HepG2 (cell line): ENCODE results near the gene TRMT6.

ENCODE experiments used
- BRF2 ChIP-seq: sonication (generic); formaldehyde crosslinking; IDR thresholded peaks from 2 replicates; pipeline ENCODE4 v1.8.1; 2022; ENCODE audit warnings: mild to moderate bottlenecking, missing genetic modification reagents
- FOSL1 ChIP-seq: sonication (generic); formaldehyde crosslinking; IDR thresholded peaks from 2 replicates; pipeline ENCODE4 v1.9.0; 2021; ENCODE audit warnings: missing genetic modification reagents, borderline replicate concordance
- HNRNPL ChIP-seq: fragments of 200-400 bp; formaldehyde crosslinking; IDR thresholded peaks from 2 replicates; pipeline ENCODE4 v1.6.1; 2017; ENCODE audit warnings: mild to moderate bottlenecking, low read depth, low read length
- HNRNPLL ChIP-seq: fragments of 200-400 bp; formaldehyde crosslinking; IDR thresholded peaks from 2 replicates; pipeline ENCODE4 v1.6.1; 2017; ENCODE audit warnings: mild to moderate bottlenecking, low read depth, low read length; ENCODE audit not compliant: poor library complexity, severe bottlenecking
- JUNB ChIP-seq: sonication (generic); formaldehyde crosslinking; IDR thresholded peaks from 2 replicates; pipeline ENCODE4 v1.8.0; 2022; ENCODE audit warnings: missing genetic modification reagents, mild to moderate bottlenecking, borderline replicate concordance
- POLR2A ChIP-seq, 2 experiments: IDR thresholded peaks; 2 replicates each; pipeline ENCODE4 v1.6.1; 2011; ENCODE audit warnings: low read depth in 2 of 2, low read length in 2 of 2, mild to moderate bottlenecking in 1 of 2, moderate library complexity in 1 of 2; ENCODE audit not compliant: insufficient read depth in 1 of 2
- SP2 ChIP-seq: sonication (generic); formaldehyde crosslinking; IDR thresholded peaks from 2 replicates; pipeline ENCODE4 v1.5.1; 2020; ENCODE audit warnings: mild to moderate bottlenecking, missing genetic modification reagents
- TCF7L2 ChIP-seq: IDR thresholded peaks from 2 replicates; pipeline ENCODE4 v1.6.1; 2011; ENCODE audit warnings: mild to moderate bottlenecking, low read depth, low read length, moderate library complexity
- USF2 ChIP-seq, 2 experiments: sonication (generic) in 1 of 2; formaldehyde crosslinking in 1 of 2; IDR thresholded peaks; 2 replicates each; pipeline versions ENCODE4 v1.5.1 to v1.6.1; 2011 to 2020; ENCODE audit warnings: borderline replicate concordance in 1 of 2, low read depth in 1 of 2, low read length in 1 of 2, mild to moderate bottlenecking in 1 of 2, missing genetic modification reagents in 1 of 2, moderate library complexity in 1 of 2
- ZNF333 ChIP-seq: sonication (generic); formaldehyde crosslinking; IDR thresholded peaks from 2 replicates; pipeline ENCODE4 v1.4.0; 2020; ENCODE audit warnings: mild to moderate bottlenecking, missing genetic modification reagents, borderline replicate concordance
- ZNF775 ChIP-seq: sonication (generic); formaldehyde crosslinking; IDR thresholded peaks from 2 replicates; pipeline ENCODE4 v1.4.0; 2020; ENCODE audit warnings: missing genetic modification reagents, mild to moderate bottlenecking, moderate library complexity, borderline replicate concordance
- TF ChIP-seq, protein P1 (sequence below): sonication (generic); formaldehyde crosslinking; IDR thresholded peaks from 2 replicates; pipeline ENCODE4 v1.5.0; 2020; ENCODE audit warnings: mild to moderate bottlenecking, missing genetic modification reagents, moderate library complexity
- TF ChIP-seq, protein P2 (sequence below): sonication (generic); formaldehyde crosslinking; IDR thresholded peaks from 2 replicates; pipeline ENCODE4 v1.5.1; 2020; ENCODE audit warnings: missing genetic modification reagents, mild to moderate bottlenecking, borderline replicate concordance

DNA sequence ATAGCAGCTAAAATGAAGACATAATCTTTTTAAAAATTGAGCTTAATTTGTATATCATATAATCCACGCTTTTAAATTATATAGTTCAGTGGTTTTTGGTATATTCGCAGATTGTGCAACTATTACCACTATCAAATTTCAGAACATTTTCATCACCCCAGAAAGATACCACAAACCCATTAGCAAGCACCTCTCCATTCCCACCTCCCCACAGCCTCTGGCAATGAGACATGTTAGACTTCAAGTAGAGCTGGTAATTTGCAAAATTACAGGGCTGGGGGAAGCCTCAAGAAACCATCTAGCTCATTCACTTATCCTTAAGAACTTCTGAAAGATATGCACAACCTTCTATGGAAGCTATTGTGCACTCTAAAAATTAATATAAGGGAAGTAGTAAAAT lies 37.2 kb downstream of the TRMT6 start:
- TF ChIP-seq HNRNPLL (no peak), JUNB (CRISPR knock-in tag) (no peak), FOSL1 (CRISPR knock-in tag) (no peak), SP2 (no peak), POLR2A (IDR thresholded peaks at IDR 0.05; ENCODE audit: insufficient read depth in 1 of 2, low read depth in 2 of 2, low read length in 2 of 2) (no peak), TCF7L2 (no peak), BRF2 (CRISPR knock-in tag) (no peak), HNRNPL (no peak), ZNF333 (CRISPR knock-in tag) (no peak), ZNF775 (no peak), USF2 (IDR thresholded peaks at IDR 0.05; ENCODE audit: low read depth, low read length) (no peak), USF2 (CRISPR knock-in tag; IDR thresholded peaks at IDR 0.05; ENCODE audit: borderline replicate concordance) (no peak)
- TF ChIP-seq, protein P1, sequence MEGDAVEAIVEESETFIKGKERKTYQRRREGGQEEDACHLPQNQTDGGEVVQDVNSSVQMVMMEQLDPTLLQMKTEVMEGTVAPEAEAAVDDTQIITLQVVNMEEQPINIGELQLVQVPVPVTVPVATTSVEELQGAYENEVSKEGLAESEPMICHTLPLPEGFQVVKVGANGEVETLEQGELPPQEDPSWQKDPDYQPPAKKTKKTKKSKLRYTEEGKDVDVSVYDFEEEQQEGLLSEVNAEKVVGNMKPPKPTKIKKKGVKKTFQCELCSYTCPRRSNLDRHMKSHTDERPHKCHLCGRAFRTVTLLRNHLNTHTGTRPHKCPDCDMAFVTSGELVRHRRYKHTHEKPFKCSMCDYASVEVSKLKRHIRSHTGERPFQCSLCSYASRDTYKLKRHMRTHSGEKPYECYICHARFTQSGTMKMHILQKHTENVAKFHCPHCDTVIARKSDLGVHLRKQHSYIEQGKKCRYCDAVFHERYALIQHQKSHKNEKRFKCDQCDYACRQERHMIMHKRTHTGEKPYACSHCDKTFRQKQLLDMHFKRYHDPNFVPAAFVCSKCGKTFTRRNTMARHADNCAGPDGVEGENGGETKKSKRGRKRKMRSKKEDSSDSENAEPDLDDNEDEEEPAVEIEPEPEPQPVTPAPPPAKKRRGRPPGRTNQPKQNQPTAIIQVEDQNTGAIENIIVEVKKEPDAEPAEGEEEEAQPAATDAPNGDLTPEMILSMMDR (CRISPR knock-in tag), result no peak
- TF ChIP-seq, protein P2, sequence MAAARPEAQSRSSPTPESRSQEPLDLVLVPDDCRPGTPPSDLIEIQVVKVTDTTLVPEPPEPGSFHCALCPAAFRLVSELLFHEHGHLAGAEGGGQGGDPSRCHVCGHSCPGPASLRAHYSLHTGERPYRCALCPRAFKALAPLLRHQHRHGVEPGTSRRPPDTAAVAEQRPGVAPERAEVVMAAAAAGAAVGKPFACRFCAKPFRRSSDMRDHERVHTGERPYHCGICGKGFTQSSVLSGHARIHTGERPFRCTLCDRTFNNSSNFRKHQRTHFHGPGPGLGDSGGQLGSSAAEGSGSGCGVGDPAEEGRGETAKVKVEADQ (CRISPR knock-in tag), result no peak
